OCI-LY3 (cell line): Measurements from ENCODE around the gene SENP6.
A peak's percentile ranks its signal among the peaks of the same experiment; 100 is the strongest.

Source experiments
- H2AFZ ChIP-seq: fragments of 200-600, 300-600 bp; shearing (Covaris generic); 2 replicates; pipeline ENCODE4 v1.6.0; 2014; ENCODE audit warnings: antibody characterized with exemption, low read depth, low read length
- H3K27ac ChIP-seq: fragments of 200-600, 300-600 bp; sonication (generic); 2 replicates; pipeline ENCODE4 v1.5.1; 2014; ENCODE audit warnings: mild to moderate bottlenecking, low read length, moderate library complexity, mixed read lengths
- H3K27me3 ChIP-seq: fragments of 200-600, 300-600 bp; sonication (generic); 2 replicates; pipeline ENCODE4 v1.6.1; 2014; ENCODE audit warnings: low read depth, low read length, mixed read lengths
- H3K36me3 ChIP-seq: fragments of 200-600, 300-600 bp; sonication (generic); replicated peaks from 2 replicates; pipeline ENCODE3; 2014; ENCODE audit warnings: low read depth, low read length, mixed read lengths
- H3K4me1 ChIP-seq: fragments of 300-600, 200-600 bp; sonication (generic); 2 replicates; pipeline ENCODE4 v1.6.1; 2014; ENCODE audit warnings: low read length, mixed read lengths
- H3K4me2 ChIP-seq: fragments of 200-600, 300-600 bp; sonication (generic); 2 replicates; pipeline ENCODE4 v1.6.1; 2014; ENCODE audit warnings: low read length, mixed read lengths
- H3K4me3 ChIP-seq: fragments of 300-600, 200-600 bp; sonication (generic); 2 replicates; pipeline ENCODE4 v1.5.1; 2014; ENCODE audit warnings: antibody characterized with exemption, mild to moderate bottlenecking, low read length, moderate library complexity
- H3K79me2 ChIP-seq: fragments of 300-600, 200-600 bp; shearing (Covaris generic); 2 replicates; pipeline ENCODE4 v1.6.1; 2014; ENCODE audit warnings: mild to moderate bottlenecking, low read length, mixed read lengths
- H3K9ac ChIP-seq: fragments of 300-600, 200-600 bp; shearing (Covaris generic); 2 replicates; pipeline ENCODE4 v1.6.0; 2014; ENCODE audit warnings: mild to moderate bottlenecking, low read length, moderate library complexity
- H3K9me3 ChIP-seq: fragments of 200-600, 300-600 bp; shearing (Covaris generic); 2 replicates; pipeline ENCODE4 v1.6.1; 2014; ENCODE audit warnings: low read length, mixed read lengths; ENCODE audit not compliant: insufficient read depth
- H4K20me1 ChIP-seq: fragments of 200-600, 300-600 bp; sonication (generic); 2 replicates; pipeline ENCODE4 v1.6.1; 2016; ENCODE audit warnings: low read length, mixed read lengths; ENCODE audit not compliant: insufficient read depth
- EZH2phosphoT487 ChIP-seq: fragments of 200-600 bp; shearing (Covaris generic); IDR thresholded peaks from 2 replicates; pipeline ENCODE4 v1.6.1; 2018; ENCODE audit warnings: antibody characterized with exemption, mixed run types, low read depth
- TF ChIP-seq, protein P1 (sequence below): fragments of 200-600, 300-600 bp; sonication (generic); IDR thresholded peaks from 2 replicates; pipeline ENCODE4 v1.5.1; 2014; ENCODE audit warnings: antibody characterized with exemption, low read length, low read depth

SENP6 gene

DNA sequence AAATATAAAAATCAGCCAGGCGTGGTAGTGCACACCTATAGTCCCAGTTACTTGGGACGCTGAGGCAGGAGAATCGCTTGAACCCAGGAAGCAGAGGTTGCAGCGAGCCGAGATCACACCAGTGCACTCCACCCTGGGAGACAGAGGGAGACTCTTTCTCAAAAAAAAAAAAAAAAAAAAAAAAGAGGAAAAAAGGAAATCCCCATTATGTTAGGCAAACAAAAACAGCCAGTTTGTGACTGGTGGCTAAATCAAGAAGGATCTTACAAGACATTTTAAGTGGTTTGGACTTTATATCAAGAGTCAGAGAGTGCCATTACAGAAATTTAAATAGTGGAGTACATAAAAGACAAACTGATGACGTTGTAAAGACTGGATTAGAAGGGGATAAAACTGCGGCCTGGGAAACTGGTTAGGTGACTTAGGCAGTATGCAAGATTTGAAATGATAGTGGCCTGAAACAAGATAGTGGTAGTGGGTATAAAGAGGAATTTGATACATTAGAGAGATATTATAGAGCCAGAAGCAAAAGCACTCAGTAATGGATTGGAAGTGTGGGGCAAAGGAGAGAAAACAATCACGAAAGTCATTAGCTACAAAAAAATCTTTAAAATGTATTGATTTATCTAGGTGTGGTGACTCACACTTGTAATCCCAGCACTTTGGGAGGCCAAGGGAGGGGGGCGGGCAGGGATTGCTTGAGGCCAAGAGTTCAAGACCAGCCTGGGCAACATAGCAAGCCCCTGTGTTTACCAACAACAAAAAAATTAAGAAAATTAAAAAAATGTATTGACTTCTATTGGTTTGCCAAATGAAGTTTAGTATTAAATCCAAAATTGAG lies 145.7 kb downstream of the SENP6 start:
- TF ChIP-seq, protein P1, sequence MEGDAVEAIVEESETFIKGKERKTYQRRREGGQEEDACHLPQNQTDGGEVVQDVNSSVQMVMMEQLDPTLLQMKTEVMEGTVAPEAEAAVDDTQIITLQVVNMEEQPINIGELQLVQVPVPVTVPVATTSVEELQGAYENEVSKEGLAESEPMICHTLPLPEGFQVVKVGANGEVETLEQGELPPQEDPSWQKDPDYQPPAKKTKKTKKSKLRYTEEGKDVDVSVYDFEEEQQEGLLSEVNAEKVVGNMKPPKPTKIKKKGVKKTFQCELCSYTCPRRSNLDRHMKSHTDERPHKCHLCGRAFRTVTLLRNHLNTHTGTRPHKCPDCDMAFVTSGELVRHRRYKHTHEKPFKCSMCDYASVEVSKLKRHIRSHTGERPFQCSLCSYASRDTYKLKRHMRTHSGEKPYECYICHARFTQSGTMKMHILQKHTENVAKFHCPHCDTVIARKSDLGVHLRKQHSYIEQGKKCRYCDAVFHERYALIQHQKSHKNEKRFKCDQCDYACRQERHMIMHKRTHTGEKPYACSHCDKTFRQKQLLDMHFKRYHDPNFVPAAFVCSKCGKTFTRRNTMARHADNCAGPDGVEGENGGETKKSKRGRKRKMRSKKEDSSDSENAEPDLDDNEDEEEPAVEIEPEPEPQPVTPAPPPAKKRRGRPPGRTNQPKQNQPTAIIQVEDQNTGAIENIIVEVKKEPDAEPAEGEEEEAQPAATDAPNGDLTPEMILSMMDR, result no peak
- TF ChIP-seq EZH2phosphoT487, result no peak
- H3K9ac ChIP-seq, result no peak overlapping the region
- H3K36me3 ChIP-seq, result no peaks in the 10 kb centered on the region
- H4K20me1 ChIP-seq, result no peaks in the 10 kb centered on the region
- H3K9me3 ChIP-seq, result no peaks in the 10 kb centered on the region
- peak overlapping the region; percentile 81; the same call in 1 of the 2 replicates for H3K4me3 ChIP-seq
- peaks cover 21% of the 10 kb centered on the region for H3K4me1 ChIP-seq
- H2AFZ ChIP-seq, result no peak overlapping the region
- H3K79me2 ChIP-seq, result no peaks in the 10 kb centered on the region
- H3K27ac ChIP-seq, result no peak overlapping the region
- peaks cover 33% of the 10 kb centered on the region for H3K27me3 ChIP-seq
- peak overlapping the region; percentile 95 for H3K4me2 ChIP-seq

DNA sequence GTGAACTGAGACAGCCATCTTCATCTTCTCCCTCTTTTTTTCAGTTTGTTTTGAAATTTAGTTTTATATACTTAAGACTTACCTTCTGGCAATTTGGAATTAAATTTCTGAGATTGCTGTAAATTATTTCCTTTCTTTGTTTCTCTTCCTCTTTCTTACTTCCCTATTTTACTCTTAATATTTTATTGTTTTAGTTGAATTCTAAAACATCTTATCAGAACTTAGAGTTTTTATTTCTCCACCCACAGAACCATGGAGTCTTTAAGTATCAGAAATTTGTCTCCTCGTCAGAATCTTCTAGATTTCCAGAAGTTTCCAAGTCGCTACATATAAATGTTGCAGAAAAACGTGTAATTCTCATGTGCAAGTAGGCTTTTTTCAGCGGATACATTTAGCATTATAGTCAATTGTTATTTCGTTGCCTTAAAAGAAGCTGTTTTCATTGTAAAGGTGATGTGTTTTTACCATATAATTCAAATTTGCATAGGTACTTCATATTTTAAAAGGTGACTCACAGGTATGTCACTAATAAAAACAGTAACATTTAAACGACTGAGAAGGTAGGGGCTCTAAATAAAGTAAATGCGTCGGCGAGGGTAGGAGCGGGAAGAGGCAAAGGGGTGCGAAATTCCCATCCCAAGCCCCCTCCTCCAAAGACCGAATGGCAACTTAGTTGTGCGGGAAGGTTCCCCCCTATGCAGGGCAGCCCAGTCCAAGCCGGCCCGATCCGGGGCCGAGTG lies 146.5 kb downstream of the SENP6 start:
- Histone ChIP-seq H3K36me3 (no peaks in the 10 kb centered on the region), H2AFZ (peak overlapping the region; percentile 97), H3K9me3 (no peaks in the 10 kb centered on the region), H3K4me1 (peaks cover 21% of the 10 kb centered on the region), H3K27me3 (peaks cover 33% of the 10 kb centered on the region), H3K27ac (peak overlapping the region; percentile 23), H3K79me2 (no peaks in the 10 kb centered on the region), H3K4me2 (peak overlapping the region; percentile 95), H4K20me1 (no peaks in the 10 kb centered on the region), H3K9ac (peak overlapping the region; percentile 77), H3K4me3 (peak overlapping the region; percentile 81)
- TF ChIP-seq, protein P1, result no peak
- no peak for TF ChIP-seq EZH2phosphoT487

DNA sequence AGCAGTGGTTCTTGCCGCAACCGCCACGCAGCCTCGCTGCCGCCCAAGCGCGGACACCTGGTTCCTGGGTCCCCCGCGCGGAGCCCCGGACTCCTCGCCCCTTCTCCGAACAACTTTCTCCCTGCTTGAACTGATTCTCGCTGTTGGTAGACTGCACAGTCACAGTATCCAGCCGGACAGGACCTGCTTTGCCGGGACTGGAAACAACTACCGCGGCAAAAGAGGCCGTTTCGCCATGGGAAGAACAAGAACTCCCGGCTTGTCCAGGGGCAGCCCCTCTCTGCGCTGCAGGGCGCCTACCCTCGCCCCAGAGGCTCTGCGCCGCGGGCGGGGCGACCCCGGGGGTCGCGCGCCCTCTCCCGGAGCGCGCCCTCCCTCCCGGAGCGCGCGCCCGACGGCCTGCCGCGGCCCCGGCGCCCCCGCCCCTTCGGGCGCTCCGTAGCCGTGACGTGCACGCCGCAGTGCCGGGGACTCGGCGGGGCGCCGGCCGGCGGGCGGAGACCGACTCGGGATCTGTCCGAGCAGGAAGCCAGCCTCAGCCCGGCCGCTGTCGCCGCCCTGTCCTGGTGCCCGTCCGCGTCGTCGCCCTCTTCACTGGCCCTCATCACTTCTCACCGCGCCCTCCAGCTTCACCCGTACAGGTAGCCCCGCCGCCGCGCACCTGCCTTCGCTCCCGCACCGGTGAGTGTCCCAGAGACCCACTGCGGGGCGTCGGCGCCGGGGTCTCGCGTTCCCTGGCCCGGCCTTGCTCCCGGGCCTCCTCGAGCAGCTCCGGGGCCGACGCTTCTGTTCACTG lies 147.3 kb downstream of the SENP6 start, which contains the start of gene MYO6:
TSS of gene MYO6 (plus strand) at position 497 of the 796 bp plus-strand sequence. CDS start 68,309 bp downstream, outside the sequence.
- peak within 1 kb of the TSS; percentile 23 for H3K27ac ChIP-seq
- peaks cover 21% of the 10 kb centered on the region for H3K4me1 ChIP-seq
- peak within 1 kb of the TSS; percentile 95 for H3K4me2 ChIP-seq
- H2AFZ ChIP-seq, result peak within 1 kb of the TSS; percentile 97
- H3K36me3 ChIP-seq, result no peaks in the 10 kb centered on the region
- no peaks in the 10 kb centered on the region for H4K20me1 ChIP-seq
- TF ChIP-seq EZH2phosphoT487, result no peak
- TF ChIP-seq, protein P1, result no peak
- peak within 1 kb of the TSS; percentile 81 for H3K4me3 ChIP-seq
- H3K9ac ChIP-seq, result peak within 1 kb of the TSS; percentile 77
- H3K27me3 ChIP-seq, result peaks cover 31% of the 10 kb centered on the region
- no peaks in the 10 kb centered on the region for H3K9me3 ChIP-seq
- no peaks in the 10 kb centered on the region for H3K79me2 ChIP-seq
